ENCODE measurements around the gene ERCC6.

GRCh38 chr10:49497358-49497757 lies 41.6 kb downstream of the ERCC6 start:
- no peak for TF ChIP-seq CTCF (IDR thresholded peaks at IDR 0.05; ENCODE audit: insufficient read depth, low read length, poor library complexity, severe bottlenecking)
- TF ChIP-seq EZH2phosphoT487 (conservative IDR thresholded peaks at IDR 0.05; ENCODE audit: low read length): no peak
